GM12874 (cell line): ENCODE measurements around the gene IMMP1L.

Experiments used
- CTCF ChIP-seq: IDR thresholded peaks from 2 replicates; pipeline ENCODE4 v1.5.1; 2011; ENCODE audit warnings: low read depth, mild to moderate bottlenecking, control low read depth, low read length, moderate library complexity; ENCODE audit not compliant: insufficient read depth

The IMMP1L gene

GRCh38 chr11:31441296-31441695 is 68.1 kb downstream of the IMMP1L start:
- no peak for TF ChIP-seq CTCF

DNA sequence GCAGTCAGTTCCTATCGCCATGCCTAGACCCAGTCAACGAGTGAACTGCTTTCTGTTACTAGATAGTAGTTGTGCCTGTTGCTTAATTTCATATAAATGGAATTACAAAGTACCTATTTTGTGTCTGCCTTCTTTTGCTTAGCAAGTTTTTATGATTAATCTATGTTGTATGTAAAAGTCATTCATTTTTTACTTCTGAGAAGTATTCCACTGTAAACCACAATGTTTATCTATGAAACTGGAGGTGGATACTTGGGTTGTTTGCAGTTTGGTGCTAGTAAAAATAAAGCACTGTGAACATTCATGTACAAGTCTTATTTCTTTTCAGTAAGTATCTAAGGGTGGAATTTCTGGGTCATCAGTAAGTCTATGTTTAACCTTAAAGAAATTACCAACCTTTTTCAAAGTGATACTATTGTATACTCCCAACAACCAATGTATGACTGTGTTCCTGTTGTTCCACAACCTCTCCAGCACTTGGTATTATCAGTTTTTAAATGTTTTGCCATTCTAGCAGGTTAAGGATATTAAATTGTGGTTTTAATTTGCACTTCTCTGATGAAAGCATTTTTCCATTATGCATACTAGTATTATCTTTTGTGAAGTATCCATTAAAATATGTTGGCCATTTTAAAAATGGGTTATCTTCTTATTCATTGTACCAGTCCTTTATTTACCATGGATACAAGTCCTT is 71.5 kb downstream of the IMMP1L start:
- TF ChIP-seq CTCF = no peak

GRCh38 chr11:31433851-31434250 is 75.6 kb downstream of the IMMP1L start:
- TF ChIP-seq CTCF = no peak

DNA sequence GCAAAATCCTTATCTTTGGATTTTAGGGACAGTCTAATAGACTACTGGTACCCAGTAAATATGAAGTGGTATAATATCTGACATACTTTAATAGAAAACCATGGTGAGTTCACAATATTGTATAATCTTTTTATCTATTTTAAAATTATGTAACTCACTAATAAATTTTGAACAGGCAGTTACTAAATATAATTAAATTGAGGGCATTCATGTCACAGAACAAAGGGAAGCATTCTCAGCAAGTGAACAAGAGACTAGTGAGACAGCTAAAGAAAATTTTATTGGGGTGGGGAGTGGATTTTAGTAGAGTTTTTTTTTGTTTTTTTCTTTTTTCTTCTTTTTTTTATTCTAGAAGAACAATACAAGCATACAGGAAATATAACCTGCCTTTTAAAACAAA is 84.8 kb downstream of the IMMP1L start:
- TF ChIP-seq CTCF = no peak

DNA sequence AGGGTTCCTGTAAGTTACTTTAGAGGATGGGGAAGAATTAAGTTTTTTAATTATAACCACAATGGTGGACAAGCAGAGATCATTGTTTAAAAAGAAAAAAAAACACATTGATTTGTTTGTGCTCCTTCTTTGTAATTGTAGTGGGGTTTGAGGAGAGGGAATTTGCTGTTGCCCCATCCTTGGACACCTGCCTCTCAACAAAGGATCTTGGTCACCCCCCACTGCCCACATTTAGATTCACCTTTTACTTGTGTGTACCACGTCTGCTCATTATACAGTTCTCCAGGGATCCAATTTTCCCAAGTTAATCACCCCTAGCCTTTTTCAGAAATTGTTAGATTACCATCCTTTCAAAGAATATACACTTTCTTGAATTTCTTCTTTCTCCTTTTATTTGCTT is 86.7 kb downstream of the IMMP1L start:
- no peak for TF ChIP-seq CTCF

GRCh38 chr11:31421820-31422219 is 87.6 kb downstream of the IMMP1L start:
- TF ChIP-seq CTCF = no peak

DNA sequence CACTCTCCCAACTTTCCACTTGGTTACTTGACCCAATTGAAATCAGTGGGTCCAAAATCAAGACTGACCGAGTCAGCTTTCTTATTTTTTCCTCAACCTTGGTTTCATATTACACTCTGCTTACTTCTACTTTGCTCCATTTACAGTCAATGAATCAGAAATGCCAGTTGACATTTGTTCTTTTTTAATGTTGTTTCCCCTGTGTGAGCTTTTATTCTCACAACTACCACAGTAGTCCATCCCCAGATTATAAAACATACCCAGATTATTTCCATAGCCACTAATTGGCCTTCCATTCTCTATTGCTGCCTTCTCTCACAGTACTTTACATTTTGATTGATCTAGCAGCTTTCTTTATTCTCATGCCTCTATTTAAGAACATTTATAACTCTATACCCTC is 89.8 kb downstream of the IMMP1L start:
- no peak for TF ChIP-seq CTCF

- no peak for TF ChIP-seq CTCF
Observed at GRCh38 chr11:31419138-31419537, 90.3 kb downstream of the IMMP1L start.
